Esophagus squamous epithelium (tissue), 4 donors: ENCODE results near the gene RBPMS2.

Source experiments
- POLR2A ChIP-seq, 4 donors: fragments of 450-650 bp; IDR thresholded peaks; one replicate each; pipeline ENCODE4 v1.6.1; 2017; ENCODE audit warnings: antibody characterized with exemption in 4 of 4, mild to moderate bottlenecking in 4 of 4, moderate library complexity in 3 of 4
- TF ChIP-seq, protein P1 (sequence below), 6 experiments: fragments of 450-650 bp in 4 of 6; fragments of 200-600 bp in 2 of 6; sonication (generic) in 2 of 6; IDR thresholded peaks; one replicate each; pipeline ENCODE4 v1.5.1; 2016 to 2019; ENCODE audit warnings: antibody characterized with exemption in 6 of 6, mild to moderate bottlenecking in 4 of 6, moderate library complexity in 4 of 6

DNA sequence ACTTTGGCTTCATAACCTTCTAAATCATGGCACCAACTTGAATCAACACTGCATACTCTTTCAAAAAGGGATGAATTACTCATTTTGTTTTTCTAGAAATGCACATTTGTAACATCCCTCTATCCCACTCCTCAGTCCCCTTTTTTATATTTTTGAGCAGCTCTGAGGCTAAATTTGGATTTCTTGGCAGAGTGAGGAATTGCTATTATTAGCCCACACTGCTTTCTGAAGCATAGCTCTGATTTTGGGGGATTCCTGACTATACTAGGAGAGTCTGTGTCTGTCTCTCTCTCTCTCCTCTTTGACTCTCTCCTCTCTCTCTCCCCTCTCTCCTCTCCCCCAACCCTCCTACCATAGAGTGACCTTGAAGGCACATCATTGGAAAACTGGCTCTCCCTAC, 76.6 kb downstream of the RBPMS2 start:
- TF ChIP-seq, protein P1, sequence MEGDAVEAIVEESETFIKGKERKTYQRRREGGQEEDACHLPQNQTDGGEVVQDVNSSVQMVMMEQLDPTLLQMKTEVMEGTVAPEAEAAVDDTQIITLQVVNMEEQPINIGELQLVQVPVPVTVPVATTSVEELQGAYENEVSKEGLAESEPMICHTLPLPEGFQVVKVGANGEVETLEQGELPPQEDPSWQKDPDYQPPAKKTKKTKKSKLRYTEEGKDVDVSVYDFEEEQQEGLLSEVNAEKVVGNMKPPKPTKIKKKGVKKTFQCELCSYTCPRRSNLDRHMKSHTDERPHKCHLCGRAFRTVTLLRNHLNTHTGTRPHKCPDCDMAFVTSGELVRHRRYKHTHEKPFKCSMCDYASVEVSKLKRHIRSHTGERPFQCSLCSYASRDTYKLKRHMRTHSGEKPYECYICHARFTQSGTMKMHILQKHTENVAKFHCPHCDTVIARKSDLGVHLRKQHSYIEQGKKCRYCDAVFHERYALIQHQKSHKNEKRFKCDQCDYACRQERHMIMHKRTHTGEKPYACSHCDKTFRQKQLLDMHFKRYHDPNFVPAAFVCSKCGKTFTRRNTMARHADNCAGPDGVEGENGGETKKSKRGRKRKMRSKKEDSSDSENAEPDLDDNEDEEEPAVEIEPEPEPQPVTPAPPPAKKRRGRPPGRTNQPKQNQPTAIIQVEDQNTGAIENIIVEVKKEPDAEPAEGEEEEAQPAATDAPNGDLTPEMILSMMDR (IDR thresholded peaks at IDR 0.05), result no peak
- TF ChIP-seq POLR2A (IDR thresholded peaks at IDR 0.05), result no peak
